Measurements from ENCODE around the gene SMG7. TPM values are rescaled to one million over a fixed set of nuclear protein-coding genes. Genes with fewer than 3 reads are reported as not detected.
"Not testable (repeated sequence)": the region's sequence is repeated elsewhere in the genome, so short reads cannot be mapped to it uniquely, and the experiment has no call there.

Gene SMG7
- total RNA-seq: 13.4 TPM
- polyA plus RNA-seq: 22.9 TPM
- long read RNA-seq, donor 1: 0 reads
- long read RNA-seq, donor 2, partial matches to known transcripts: 12 of 12 reads
- long read RNA-seq, donor 2, other reads (novel, unspliced or antisense): 0 of 12 reads
- long read RNA-seq, donor 3, partial matches to known transcripts: 5 of 6 reads
- long read RNA-seq, donor 3, other reads (novel, unspliced or antisense): 0 of 6 reads
- long read RNA-seq, donor 4, partial matches to known transcripts: 28 of 28 reads
- long read RNA-seq, donor 4, other reads (novel, unspliced or antisense): 0 of 28 reads
- long read RNA-seq, donor 5, full-length matches to known transcripts: 2 of 23 reads
- long read RNA-seq, donor 5, partial matches to known transcripts: 21 of 23 reads
- long read RNA-seq, donor 5, other reads (novel, unspliced or antisense): 0 of 23 reads
- long read RNA-seq, donor 6: 0 reads
- long read RNA-seq, donor 7, partial matches to known transcripts: 5 of 5 reads
- long read RNA-seq, donor 7, other reads (novel, unspliced or antisense): 0 of 5 reads
- long read RNA-seq, donor 8: 0 reads
- long read RNA-seq, donor 9, full-length matches to known transcripts: 1 of 1 reads
- long read RNA-seq, donor 9, partial matches to known transcripts: 0 of 1 reads
- long read RNA-seq, donor 9, other reads (novel, unspliced or antisense): 0 of 1 reads
- long read RNA-seq, donor 10, partial matches to known transcripts: 6 of 8 reads
- long read RNA-seq, donor 10, other reads (novel, unspliced or antisense): 0 of 8 reads

- Histone ChIP-seq H3K4me1 (ENCODE audit: control insufficient read depth in 2 of 2, insufficient read depth in 2 of 2, low read length in 2 of 2) (peaks cover 15 to 22% of the 10 kb centered on the region in 2 donors), H3K27ac (ENCODE audit: low read depth in 1 of 2, low read length in 1 of 2) (peak within 1 kb of the TSS; percentile 93 to 97), H3K36me3 (ENCODE audit: control insufficient read depth in 2 of 2, insufficient read depth in 2 of 2, low read length in 1 of 2) (no peaks in the 10 kb centered on the region), H3K27me3 (ENCODE audit: control insufficient read depth in 2 of 2, insufficient read depth in 1 of 2, low read length in 1 of 2) (no peaks in the 10 kb centered on the region), H3K9me3 (ENCODE audit: control insufficient read depth in 2 of 2, insufficient read depth in 1 of 2, low read length in 1 of 2) (peaks cover 2 to 4% of the 10 kb centered on the region in 2 donors), H3K4me3 (ENCODE audit: low read length in 2 of 2) (peak within 1 kb of the TSS; percentile 90 to 92)
- WGBS: under 1% methylated on average over 70 of the region's 70 CpGs
- peak; percentile 30 to 83 (median 61) for DNase-seq (ENCODE audit: low read depth in 6 of 9, low spot score in 9 of 9)
Measured at GRCh38 chr1:183472488-183473216, at the start of gene SMG7. SMG7 (plus strand) TSS chr1:183472499; CDS start chr1:183472621, 122 bp downstream.

- Histone ChIP-seq H3K27me3 (ENCODE audit: control insufficient read depth in 2 of 2, insufficient read depth in 1 of 2, low read length in 1 of 2) (peaks cover 6 to 20% of the 10 kb centered on the region in 2 donors), H3K27ac (ENCODE audit: low read depth in 1 of 2, low read length in 1 of 2) (no peak overlapping the region)
- WGBS: 39% methylated on average over 1 of the region's 1 CpG
Measured at GRCh38 chr1:183423541-183423940, 48.8 kb upstream of the SMG7 start.

GRCh38 chr1:183424691-183425090, 47.6 kb upstream of the SMG7 start:
- Histone ChIP-seq H3K4me3 (ENCODE audit: low read length in 2 of 2) (no peak overlapping the region), H3K27ac (ENCODE audit: low read depth in 1 of 2, low read length in 1 of 2) (no peak overlapping the region), H3K36me3 (ENCODE audit: control insufficient read depth in 2 of 2, insufficient read depth in 2 of 2, low read length in 1 of 2) (no peaks in the 10 kb centered on the region), H3K27me3 (ENCODE audit: control insufficient read depth in 2 of 2, insufficient read depth in 1 of 2, low read length in 1 of 2) (peaks cover 0 to 8% of the 10 kb centered on the region in 2 donors), H3K9me3 (ENCODE audit: control insufficient read depth in 2 of 2, insufficient read depth in 1 of 2, low read length in 1 of 2) (no peaks in the 10 kb centered on the region), H3K4me1 (ENCODE audit: control insufficient read depth in 2 of 2, insufficient read depth in 2 of 2, low read length in 2 of 2) (no peaks in the 10 kb centered on the region)
- DNase-seq (ENCODE audit: low read depth in 6 of 9, low spot score in 9 of 9): no peak

More at GRCh38 chr1:183423541-183423940, 48.8 kb upstream of the SMG7 start:
- Histone ChIP-seq H3K9me3 (ENCODE audit: control insufficient read depth in 2 of 2, insufficient read depth in 1 of 2, low read length in 1 of 2) (no peaks in the 10 kb centered on the region), H3K36me3 (ENCODE audit: control insufficient read depth in 2 of 2, insufficient read depth in 2 of 2, low read length in 1 of 2) (no peaks in the 10 kb centered on the region), H3K4me3 (ENCODE audit: low read length in 2 of 2) (no peak overlapping the region), H3K4me1 (ENCODE audit: control insufficient read depth in 2 of 2, insufficient read depth in 2 of 2, low read length in 2 of 2) (no peaks in the 10 kb centered on the region)
- DNase-seq (ENCODE audit: low read depth in 6 of 9, low spot score in 9 of 9): no peak

GRCh38 chr1:183427591-183427990, 44.7 kb upstream of the SMG7 start:
- WGBS: 81% methylated on average over 3 of the region's 3 CpGs
- H3K4me1 ChIP-seq (ENCODE audit: control insufficient read depth in 2 of 2, insufficient read depth in 2 of 2, low read length in 2 of 2): not testable (repeated sequence)

GRCh38 chr1:183431840-183432547, 40.3 kb upstream of the SMG7 start:
- no peak for DNase-seq (ENCODE audit: low read depth in 6 of 9, low spot score in 9 of 9)
- Histone ChIP-seq H3K27ac (ENCODE audit: low read depth in 1 of 2, low read length in 1 of 2) (no peak overlapping the region), H3K4me1 (ENCODE audit: control insufficient read depth in 2 of 2, insufficient read depth in 2 of 2, low read length in 2 of 2) (no peaks in the 10 kb centered on the region), H3K9me3 (ENCODE audit: control insufficient read depth in 2 of 2, insufficient read depth in 1 of 2, low read length in 1 of 2) (no peaks in the 10 kb centered on the region), H3K36me3 (ENCODE audit: control insufficient read depth in 2 of 2, insufficient read depth in 2 of 2, low read length in 1 of 2) (no peaks in the 10 kb centered on the region), H3K4me3 (ENCODE audit: low read length in 2 of 2) (no peak overlapping the region), H3K27me3 (ENCODE audit: control insufficient read depth in 2 of 2, insufficient read depth in 1 of 2, low read length in 1 of 2) (no peaks in the 10 kb centered on the region)
- 96% methylated on average over 4 of the region's 4 CpGs for WGBS

More at GRCh38 chr1:183427591-183427990, 44.7 kb upstream of the SMG7 start:
- not testable (repeated sequence) for H3K9me3 ChIP-seq (ENCODE audit: control insufficient read depth in 2 of 2, insufficient read depth in 1 of 2, low read length in 1 of 2); H3K36me3 ChIP-seq (ENCODE audit: control insufficient read depth in 2 of 2, insufficient read depth in 2 of 2, low read length in 1 of 2); H3K4me3 ChIP-seq (ENCODE audit: low read length in 2 of 2); DNase-seq (ENCODE audit: low read depth in 6 of 9, low spot score in 9 of 9); H3K27me3 ChIP-seq (ENCODE audit: control insufficient read depth in 2 of 2, insufficient read depth in 1 of 2, low read length in 1 of 2); H3K27ac ChIP-seq (ENCODE audit: low read depth in 1 of 2, low read length in 1 of 2)

GRCh38 chr1:183432548-183432875, 39.8 kb upstream of the SMG7 start:
- H3K4me1 ChIP-seq (ENCODE audit: control insufficient read depth in 2 of 2, insufficient read depth in 2 of 2, low read length in 2 of 2): no peaks in the 10 kb centered on the region
- no peak overlapping the region for H3K27ac ChIP-seq (ENCODE audit: low read depth in 1 of 2, low read length in 1 of 2)
- no peaks in the 10 kb centered on the region for H3K27me3 ChIP-seq (ENCODE audit: control insufficient read depth in 2 of 2, insufficient read depth in 1 of 2, low read length in 1 of 2)
- H3K9me3 ChIP-seq (ENCODE audit: control insufficient read depth in 2 of 2, insufficient read depth in 1 of 2, low read length in 1 of 2): no peaks in the 10 kb centered on the region
- H3K4me3 ChIP-seq (ENCODE audit: low read length in 2 of 2): no peak overlapping the region
- 83% methylated on average over 2 of the region's 2 CpGs for WGBS
- H3K36me3 ChIP-seq (ENCODE audit: control insufficient read depth in 2 of 2, insufficient read depth in 2 of 2, low read length in 1 of 2): no peaks in the 10 kb centered on the region
- DNase-seq (ENCODE audit: low read depth in 6 of 9, low spot score in 9 of 9): no peak

GRCh38 chr1:183433703-183434102, 38.6 kb upstream of the SMG7 start:
- H3K36me3 ChIP-seq (ENCODE audit: control insufficient read depth in 2 of 2, insufficient read depth in 2 of 2, low read length in 1 of 2): no peaks in the 10 kb centered on the region
- no peaks in the 10 kb centered on the region for H3K4me1 ChIP-seq (ENCODE audit: control insufficient read depth in 2 of 2, insufficient read depth in 2 of 2, low read length in 2 of 2)
- no peak overlapping the region for H3K4me3 ChIP-seq (ENCODE audit: low read length in 2 of 2)
- H3K27me3 ChIP-seq (ENCODE audit: control insufficient read depth in 2 of 2, insufficient read depth in 1 of 2, low read length in 1 of 2): no peaks in the 10 kb centered on the region
- no peaks in the 10 kb centered on the region for H3K9me3 ChIP-seq (ENCODE audit: control insufficient read depth in 2 of 2, insufficient read depth in 1 of 2, low read length in 1 of 2)
- no peak for DNase-seq (ENCODE audit: low read depth in 6 of 9, low spot score in 9 of 9)
- WGBS: 70% methylated on average over 1 of the region's 1 CpG
- no peak overlapping the region for H3K27ac ChIP-seq (ENCODE audit: low read depth in 1 of 2, low read length in 1 of 2)

- Histone ChIP-seq H3K9me3 (ENCODE audit: control insufficient read depth in 2 of 2, insufficient read depth in 1 of 2, low read length in 1 of 2) (no peaks in the 10 kb centered on the region), H3K27ac (ENCODE audit: low read depth in 1 of 2, low read length in 1 of 2) (no peak overlapping the region), H3K36me3 (ENCODE audit: control insufficient read depth in 2 of 2, insufficient read depth in 2 of 2, low read length in 1 of 2) (no peaks in the 10 kb centered on the region), H3K27me3 (ENCODE audit: control insufficient read depth in 2 of 2, insufficient read depth in 1 of 2, low read length in 1 of 2) (no peaks in the 10 kb centered on the region), H3K4me1 (ENCODE audit: control insufficient read depth in 2 of 2, insufficient read depth in 2 of 2, low read length in 2 of 2) (no peaks in the 10 kb centered on the region), H3K4me3 (ENCODE audit: low read length in 2 of 2) (no peak overlapping the region)
- DNase-seq (ENCODE audit: low read depth in 6 of 9, low spot score in 9 of 9): no peak
- 97% methylated on average over 2 of the region's 2 CpGs for WGBS
Measured at GRCh38 chr1:183435497-183435896, 36.8 kb upstream of the SMG7 start.

All from thymus (tissue), 14 donors.